ENCODE data around the gene BTBD2. TPM values are rescaled to one million over a fixed set of nuclear protein-coding genes. Genes with fewer than 3 reads are reported as not detected.

BTBD2 gene
- polyA plus RNA-seq, 1 donor: 83.9 TPM

GRCh38 chr19:2050349-2050990 is 35.0 kb upstream of the BTBD2 start:
- DNase-seq: no peak

GRCh38 chr19:2049741-2050348 is 34.3 kb upstream of the BTBD2 start:
- DNase-seq: peak; percentile 73

GRCh38 chr19:2048959-2049740 is 33.6 kb upstream of the BTBD2 start:
- DNase-seq: no peak

- DNase-seq: no peak
Observed at GRCh38 chr19:2048104-2048958, 32.8 kb upstream of the BTBD2 start.

GRCh38 chr19:2047449-2048103 is 32.1 kb upstream of the BTBD2 start:
- DNase-seq: no peak

- DNase-seq: no peak
Observed at GRCh38 chr19:2047076-2047448, 31.5 kb upstream of the BTBD2 start.

GRCh38 chr19:2046046-2046907 is 30.8 kb upstream of the BTBD2 start:
- no peak for DNase-seq

- DNase-seq: no peak
Observed at GRCh38 chr19:2045501-2046045, 30.1 kb upstream of the BTBD2 start.

- DNase-seq: no peak
Observed at GRCh38 chr19:2044709-2045500, 29.4 kb upstream of the BTBD2 start.

GRCh38 chr19:2043961-2044708 is 28.6 kb upstream of the BTBD2 start:
- no peak for DNase-seq

- no peak for DNase-seq
Observed at GRCh38 chr19:2043251-2043641, 27.7 kb upstream of the BTBD2 start.

GRCh38 chr19:2042485-2043250 is 27.2 kb upstream of the BTBD2 start:
- DNase-seq: no peak

- peak; percentile 91 for DNase-seq
Observed at GRCh38 chr19:2041683-2042484, 26.4 kb upstream of the BTBD2 start.

GRCh38 chr19:2041433-2041682 is 25.8 kb upstream of the BTBD2 start:
- no peak for DNase-seq

GRCh38 chr19:2040647-2041432 is 25.3 kb upstream of the BTBD2 start:
- no peak for DNase-seq

GRCh38 chr19:2039959-2040646 is 24.6 kb upstream of the BTBD2 start:
- DNase-seq: no peak
